ENCODE results near the gene PTTG2.

DNA sequence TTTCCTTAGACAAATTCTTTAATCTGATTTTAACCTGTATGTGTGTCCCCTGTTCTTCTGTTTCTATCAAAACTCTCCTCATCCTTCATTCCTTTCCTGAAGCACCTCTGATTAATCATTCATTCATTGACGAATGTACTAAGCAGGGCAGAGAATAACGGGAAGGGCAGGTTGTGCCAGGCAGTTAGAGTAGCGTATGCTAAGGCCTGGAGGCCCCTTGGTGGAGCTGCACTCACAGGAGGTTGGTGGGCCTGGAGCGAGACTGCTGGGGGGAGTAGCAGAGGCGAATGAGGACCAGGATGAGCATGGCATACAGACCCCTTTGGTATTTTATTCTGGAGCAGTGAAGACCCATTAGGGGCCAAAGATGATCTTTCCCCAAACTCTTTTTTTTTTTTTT lies 22.5 kb downstream of the PTTG2 start:
- TF ChIP-seq, protein P1, sequence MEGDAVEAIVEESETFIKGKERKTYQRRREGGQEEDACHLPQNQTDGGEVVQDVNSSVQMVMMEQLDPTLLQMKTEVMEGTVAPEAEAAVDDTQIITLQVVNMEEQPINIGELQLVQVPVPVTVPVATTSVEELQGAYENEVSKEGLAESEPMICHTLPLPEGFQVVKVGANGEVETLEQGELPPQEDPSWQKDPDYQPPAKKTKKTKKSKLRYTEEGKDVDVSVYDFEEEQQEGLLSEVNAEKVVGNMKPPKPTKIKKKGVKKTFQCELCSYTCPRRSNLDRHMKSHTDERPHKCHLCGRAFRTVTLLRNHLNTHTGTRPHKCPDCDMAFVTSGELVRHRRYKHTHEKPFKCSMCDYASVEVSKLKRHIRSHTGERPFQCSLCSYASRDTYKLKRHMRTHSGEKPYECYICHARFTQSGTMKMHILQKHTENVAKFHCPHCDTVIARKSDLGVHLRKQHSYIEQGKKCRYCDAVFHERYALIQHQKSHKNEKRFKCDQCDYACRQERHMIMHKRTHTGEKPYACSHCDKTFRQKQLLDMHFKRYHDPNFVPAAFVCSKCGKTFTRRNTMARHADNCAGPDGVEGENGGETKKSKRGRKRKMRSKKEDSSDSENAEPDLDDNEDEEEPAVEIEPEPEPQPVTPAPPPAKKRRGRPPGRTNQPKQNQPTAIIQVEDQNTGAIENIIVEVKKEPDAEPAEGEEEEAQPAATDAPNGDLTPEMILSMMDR (IDR thresholded peaks at IDR 0.05) = no peak
- TF ChIP-seq POLR2A (IDR thresholded peaks at IDR 0.05) = no peak

All from body of pancreas (tissue), 4 donors.